HEK293T (cell line): ENCODE data around the gene MAEA.

Source experiments
- ARNT ChIP-seq: fragments of 450-650 bp; IDR thresholded peaks from 2 replicates; pipeline ENCODE4 v1.6.1; 2017; ENCODE audit warnings: mild to moderate bottlenecking
- CTBP1 ChIP-seq: fragments of 450-650 bp; IDR thresholded peaks from 2 replicates; pipeline ENCODE4 v1.6.1; 2016; ENCODE audit warnings: borderline replicate concordance
- ELF4 ChIP-seq: fragments of 450-650 bp; IDR thresholded peaks from 2 replicates; pipeline ENCODE4 v1.6.1; 2017; ENCODE audit warnings: antibody characterized with exemption
- FOXK2 ChIP-seq: fragments of 450-650 bp; IDR thresholded peaks from 2 replicates; pipeline ENCODE4 v1.6.1; 2016; ENCODE audit warnings: mild to moderate bottlenecking
- FOXM1 ChIP-seq: fragments of 450-650 bp; IDR thresholded peaks from 2 replicates; pipeline ENCODE4 v1.6.1; 2017; ENCODE audit warnings: mild to moderate bottlenecking, borderline replicate concordance
- HDGF ChIP-seq: fragments of 450-650 bp; IDR thresholded peaks from 2 replicates; pipeline ENCODE4 v1.6.1; 2017; ENCODE audit warnings: antibody characterized with exemption, borderline replicate concordance
- LEF1 ChIP-seq: fragments of 450-650 bp; IDR thresholded peaks from 2 replicates; pipeline ENCODE4 v1.6.1; 2017; ENCODE audit warnings: mild to moderate bottlenecking, borderline replicate concordance
- NFRKB ChIP-seq: fragments of 450-650 bp; IDR thresholded peaks from 2 replicates; pipeline ENCODE4 v1.6.1; 2016; ENCODE audit warnings: mild to moderate bottlenecking, moderate library complexity
- SP1 ChIP-seq: fragments of 450-650 bp; IDR thresholded peaks from 2 replicates; pipeline ENCODE4 v1.6.1; 2017
- SUZ12 ChIP-seq: fragments of 450-650 bp; IDR thresholded peaks from 2 replicates; pipeline ENCODE4 v1.6.1; 2016; ENCODE audit warnings: mild to moderate bottlenecking
- TARDBP ChIP-seq: fragments of 450-650 bp; IDR thresholded peaks from 2 replicates; pipeline ENCODE4 v1.6.1; 2016
- ZNF384 ChIP-seq: fragments of 450-650 bp; IDR thresholded peaks from 2 replicates; pipeline ENCODE4 v1.6.1; 2016
- TF ChIP-seq, protein P1 (sequence below): fragments of 450-650 bp; IDR thresholded peaks from 2 replicates; pipeline ENCODE4 v1.6.1; 2016

DNA sequence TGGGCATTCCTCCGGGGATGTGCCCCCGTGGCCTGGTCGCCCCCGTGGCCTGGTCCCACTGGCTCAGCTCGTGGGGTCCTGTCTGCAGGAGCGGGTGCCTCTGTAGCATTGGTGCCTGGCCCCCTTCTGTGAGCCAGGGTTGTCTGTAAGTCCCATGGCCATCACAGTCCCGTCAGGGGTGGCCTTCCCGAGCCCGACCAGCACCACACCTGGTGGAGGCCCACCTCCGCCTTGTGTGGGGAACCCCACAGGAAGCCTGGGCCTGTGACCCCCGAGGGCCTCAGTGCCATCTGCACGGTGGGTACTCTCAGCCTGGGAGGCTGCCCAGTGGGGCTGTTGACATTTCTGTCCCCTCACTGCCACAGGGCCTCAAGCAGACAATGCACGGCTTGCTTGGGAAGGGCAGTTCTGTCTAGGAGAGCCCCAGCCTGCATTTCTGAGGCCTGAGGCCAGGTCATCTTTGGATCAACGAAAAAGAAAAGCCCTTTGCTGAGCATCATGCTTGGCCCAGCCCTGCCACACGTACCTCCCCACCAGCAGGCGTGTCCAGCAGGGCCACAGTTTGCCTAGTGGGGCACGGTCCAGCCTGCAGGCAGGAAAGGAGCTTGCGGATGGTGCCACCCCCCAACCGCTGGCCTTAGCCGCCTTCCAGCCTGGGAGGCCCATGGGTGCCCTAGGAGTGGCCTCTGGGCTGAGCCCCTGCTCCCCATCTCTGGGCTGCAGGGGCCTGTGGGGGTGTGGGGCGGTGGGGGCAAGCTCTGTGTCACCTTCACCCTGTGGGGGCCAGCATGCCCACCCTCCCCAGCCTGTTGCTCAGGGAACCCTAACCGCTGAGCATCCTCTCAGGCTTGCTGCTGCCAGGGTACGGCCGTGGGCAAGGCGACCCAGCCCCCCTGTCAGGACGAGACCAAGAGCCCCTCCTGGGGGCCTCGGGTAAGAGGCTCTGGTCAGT, 93.4 kb downstream of the MAEA start:
- no peak for TF ChIP-seq SP1
- TF ChIP-seq, protein P1, sequence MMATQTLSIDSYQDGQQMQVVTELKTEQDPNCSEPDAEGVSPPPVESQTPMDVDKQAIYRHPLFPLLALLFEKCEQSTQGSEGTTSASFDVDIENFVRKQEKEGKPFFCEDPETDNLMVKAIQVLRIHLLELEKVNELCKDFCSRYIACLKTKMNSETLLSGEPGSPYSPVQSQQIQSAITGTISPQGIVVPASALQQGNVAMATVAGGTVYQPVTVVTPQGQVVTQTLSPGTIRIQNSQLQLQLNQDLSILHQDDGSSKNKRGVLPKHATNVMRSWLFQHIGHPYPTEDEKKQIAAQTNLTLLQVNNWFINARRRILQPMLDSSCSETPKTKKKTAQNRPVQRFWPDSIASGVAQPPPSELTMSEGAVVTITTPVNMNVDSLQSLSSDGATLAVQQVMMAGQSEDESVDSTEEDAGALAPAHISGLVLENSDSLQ = no peak
- no peak for TF ChIP-seq ZNF384
- TF ChIP-seq FOXM1 = no peak
- TF ChIP-seq TARDBP = no peak
- TF ChIP-seq ARNT = no peak
- no peak for TF ChIP-seq SUZ12
- no peak for TF ChIP-seq FOXK2
- no peak for TF ChIP-seq ELF4
- no peak for TF ChIP-seq HDGF
- no peak for TF ChIP-seq CTBP1
- TF ChIP-seq NFRKB = no peak
- TF ChIP-seq LEF1 = no peak
